Mesendoderm (in vitro differentiated cells): ENCODE results near the gene CSTPP1.
A peak's percentile ranks its signal among the peaks of the same experiment; 100 is the strongest.

Experiments
- DNase-seq: peaks from one replicate; pipeline ENCODE4 v3.0.0; 2013
- H2AK5ac ChIP-seq: 2 replicates; pipeline ENCODE4 v1.6.1; 2013; ENCODE audit warnings: low read length, inconsistent platforms
- H2BK120ac ChIP-seq: 2 replicates; pipeline ENCODE4 v1.6.1; 2013; ENCODE audit warnings: low read depth, mild to moderate bottlenecking, low read length, moderate library complexity, mixed read lengths
- H2BK15ac ChIP-seq: replicated peaks from 2 replicates; pipeline ENCODE4 v1.6.1; 2013; ENCODE audit warnings: low read depth, mild to moderate bottlenecking, moderate library complexity
- H2BK5ac ChIP-seq: 2 replicates; pipeline ENCODE4 v1.6.1; 2013; ENCODE audit warnings: low read length, inconsistent platforms
- H3K18ac ChIP-seq: 2 replicates; pipeline ENCODE4 v1.6.1; 2013; ENCODE audit warnings: mild to moderate bottlenecking, low read length, mixed read lengths
- H3K23ac ChIP-seq: one replicate; pipeline ENCODE4 v1.6.1; 2013; ENCODE audit warnings: low read length
- H3K27ac ChIP-seq: 2 replicates; pipeline ENCODE4 v1.5.1; 2013; ENCODE audit warnings: low read depth, mild to moderate bottlenecking, inconsistent platforms, low read length, moderate library complexity
- H3K27me3 ChIP-seq: 2 replicates; pipeline ENCODE4 v1.6.1; 2013; ENCODE audit warnings: low read length, control low read depth, mild to moderate bottlenecking, inconsistent platforms; ENCODE audit not compliant: insufficient read depth, poor library complexity
- H3K36me3 ChIP-seq: 2 replicates; pipeline ENCODE4 v1.6.1; 2013; ENCODE audit warnings: low read length, inconsistent platforms; ENCODE audit not compliant: control insufficient read depth, insufficient read depth
- H3K4ac ChIP-seq: one replicate; pipeline ENCODE4 v1.6.1; 2013; ENCODE audit warnings: low read depth, mild to moderate bottlenecking, low read length, moderate library complexity
- H3K4me1 ChIP-seq: 2 replicates; pipeline ENCODE4 v1.6.1; 2013; ENCODE audit warnings: low read depth, low read length, inconsistent platforms; ENCODE audit not compliant: control insufficient read depth
- H3K4me2 ChIP-seq: 2 replicates; pipeline ENCODE4 v1.6.1; 2013; ENCODE audit warnings: low read length
- H3K4me3 ChIP-seq: 2 replicates; pipeline ENCODE4 v1.5.1; 2013; ENCODE audit warnings: mild to moderate bottlenecking, low read length
- H3K56ac ChIP-seq: one replicate; pipeline ENCODE4 v1.6.1; 2013; ENCODE audit warnings: low read length
- H3K79me1 ChIP-seq: 2 replicates; pipeline ENCODE4 v1.6.1; 2013; ENCODE audit warnings: low read length, inconsistent platforms
- H3K79me2 ChIP-seq: 2 replicates; pipeline ENCODE4 v1.6.1; 2013; ENCODE audit warnings: mild to moderate bottlenecking, low read length; ENCODE audit not compliant: control insufficient read depth, insufficient read depth
- H3K9ac ChIP-seq: 2 replicates; pipeline ENCODE4 v1.6.1; 2013; ENCODE audit warnings: low read length, inconsistent platforms
- H4K5ac ChIP-seq: one replicate; pipeline ENCODE4 v1.6.1; 2013; ENCODE audit warnings: low read length
- H4K8ac ChIP-seq: one replicate; pipeline ENCODE4 v1.6.1; 2013; ENCODE audit warnings: low read depth, mild to moderate bottlenecking, control low read depth, low read length, moderate library complexity
- WGBS: extraction: QIAGEN DNeasy Blood & Tissue Kit; methylation state at CpG from one replicate; pipeline ENCODE4 v1.1.7; 2013; ENCODE audit warnings: low lambda C conversion rate, missing lambda C conversion rate; ENCODE audit not compliant: insufficient coverage; ENCODE audit errors: extremely low coverage; 5-methylcytosine and 5-hydroxymethylcytosine counted together

Gene CSTPP1

GRCh38 chr11:47000033-47000432, 63.5 kb downstream of the CSTPP1 start:
- peaks cover 3% of the 10 kb centered on the region for H3K79me1 ChIP-seq
- no peak for DNase-seq
- peaks cover 4% of the 10 kb centered on the region for H3K4me1 ChIP-seq
- no peaks in the 10 kb centered on the region for H3K79me2 ChIP-seq
- whole genome bisulfite sequencing = no CpG with 5 or more reads among the region's 2 CpGs
- H2AK5ac ChIP-seq = no peak overlapping the region
- H3K23ac ChIP-seq = no peak overlapping the region
- no peak overlapping the region for H3K56ac ChIP-seq
- no peak overlapping the region for H4K5ac ChIP-seq
- H3K4ac ChIP-seq = no peak overlapping the region
- no peak overlapping the region for H2BK15ac ChIP-seq
- H3K36me3 ChIP-seq = no peaks in the 10 kb centered on the region
- H3K27me3 ChIP-seq = no peaks in the 10 kb centered on the region
- H3K18ac ChIP-seq = no peak overlapping the region
- H3K4me2 ChIP-seq = no peak overlapping the region
- H2BK5ac ChIP-seq = no peak overlapping the region
- no peak overlapping the region for H3K4me3 ChIP-seq
- H2BK120ac ChIP-seq = no peak overlapping the region
- no peak overlapping the region for H3K27ac ChIP-seq
- H3K9ac ChIP-seq = no peak overlapping the region
- no peak overlapping the region for H4K8ac ChIP-seq

GRCh38 chr11:47001781-47002181, 65.2 kb downstream of the CSTPP1 start:
- Histone ChIP-seq H3K27me3 (no peaks in the 10 kb centered on the region), H3K23ac (no peak overlapping the region), H3K18ac (no peak overlapping the region), H3K79me1 (peaks cover 3% of the 10 kb centered on the region), H3K36me3 (no peaks in the 10 kb centered on the region), H3K4me2 (no peak overlapping the region), H3K4me1 (peaks cover 4% of the 10 kb centered on the region), H3K4me3 (no peak overlapping the region), H2BK15ac (no peak overlapping the region), H2BK120ac (no peak overlapping the region), H4K8ac (peak overlapping the region; percentile 86), H3K9ac (no peak overlapping the region), H3K79me2 (no peaks in the 10 kb centered on the region), H2BK5ac (no peak overlapping the region), H4K5ac (no peak overlapping the region), H3K56ac (no peak overlapping the region), H3K27ac (no peak overlapping the region), H3K4ac (no peak overlapping the region), H2AK5ac (no peak overlapping the region)
- no CpG with 5 or more reads among the region's 3 CpGs for WGBS
- DNase-seq = peak; percentile 67

GRCh38 chr11:47002390-47002789, 65.8 kb downstream of the CSTPP1 start:
- Histone ChIP-seq H3K79me2 (no peaks in the 10 kb centered on the region), H4K8ac (no peak overlapping the region), H3K4ac (no peak overlapping the region), H3K9ac (no peak overlapping the region), H3K18ac (no peak overlapping the region), H2AK5ac (no peak overlapping the region), H3K79me1 (peaks cover 3% of the 10 kb centered on the region), H3K27me3 (no peaks in the 10 kb centered on the region), H3K23ac (no peak overlapping the region), H2BK120ac (no peak overlapping the region), H4K5ac (no peak overlapping the region), H3K56ac (no peak overlapping the region), H2BK15ac (no peak overlapping the region), H3K4me3 (no peak overlapping the region), H2BK5ac (no peak overlapping the region), H3K36me3 (no peaks in the 10 kb centered on the region), H3K27ac (no peak overlapping the region), H3K4me2 (no peak overlapping the region), H3K4me1 (peaks cover 4% of the 10 kb centered on the region)
- WGBS = no CpG with 5 or more reads among the region's 1 CpG
- DNase-seq = no peak

- no peak overlapping the region for H3K4me3 ChIP-seq
- no peak overlapping the region for H3K23ac ChIP-seq
These were observed 66.8 kb downstream of the CSTPP1 start for GRCh38 chr11:47003180-47003877.

GRCh38 chr11:47004595-47005033, 68.1 kb downstream of the CSTPP1 start:
- Histone ChIP-seq H3K23ac (no peak overlapping the region), H2BK120ac (no peak overlapping the region), H3K4me2 (no peak overlapping the region), H3K36me3 (no peaks in the 10 kb centered on the region), H3K27ac (no peak overlapping the region), H2BK15ac (no peak overlapping the region), H4K8ac (no peak overlapping the region), H3K4me1 (peaks cover 4% of the 10 kb centered on the region), H3K4me3 (no peak overlapping the region), H3K18ac (no peak overlapping the region), H2BK5ac (no peak overlapping the region), H3K27me3 (no peaks in the 10 kb centered on the region), H3K56ac (no peak overlapping the region), H3K79me2 (no peaks in the 10 kb centered on the region), H3K9ac (no peak overlapping the region), H3K4ac (no peak overlapping the region), H3K79me1 (peaks cover 3% of the 10 kb centered on the region), H2AK5ac (no peak overlapping the region), H4K5ac (no peak overlapping the region)
- no peak for DNase-seq

More at GRCh38 chr11:47003180-47003877, 66.8 kb downstream of the CSTPP1 start:
- H3K27me3 ChIP-seq = no peaks in the 10 kb centered on the region
- no peaks in the 10 kb centered on the region for H3K79me2 ChIP-seq
- no peak overlapping the region for H4K8ac ChIP-seq
- no peak overlapping the region for H3K18ac ChIP-seq
- H4K5ac ChIP-seq = no peak overlapping the region
- H3K9ac ChIP-seq = no peak overlapping the region
- no peak overlapping the region for H2AK5ac ChIP-seq
- H3K36me3 ChIP-seq = no peaks in the 10 kb centered on the region
- no peak overlapping the region for H3K27ac ChIP-seq
- H3K56ac ChIP-seq = no peak overlapping the region
- no peak overlapping the region for H3K4me2 ChIP-seq
- H2BK120ac ChIP-seq = no peak overlapping the region
- H2BK5ac ChIP-seq = no peak overlapping the region
- peaks cover 4% of the 10 kb centered on the region for H3K4me1 ChIP-seq
- H2BK15ac ChIP-seq = no peak overlapping the region
- H3K79me1 ChIP-seq = peaks cover 3% of the 10 kb centered on the region
- H3K4ac ChIP-seq = no peak overlapping the region
- DNase-seq = no peak
- no CpG with 5 or more reads among the region's 3 CpGs for WGBS

GRCh38 chr11:47005441-47005840, 68.9 kb downstream of the CSTPP1 start:
- H3K9ac ChIP-seq = no peak overlapping the region
- H3K18ac ChIP-seq = no peak overlapping the region
- H3K4me3 ChIP-seq = no peak overlapping the region
- no peak overlapping the region for H3K27ac ChIP-seq
- no peaks in the 10 kb centered on the region for H3K79me2 ChIP-seq
- H4K5ac ChIP-seq = no peak overlapping the region
- no peak overlapping the region for H3K23ac ChIP-seq
- H2BK120ac ChIP-seq = no peak overlapping the region
- no peak overlapping the region for H4K8ac ChIP-seq
- no peaks in the 10 kb centered on the region for H3K36me3 ChIP-seq
- H3K4me1 ChIP-seq = peaks cover 4% of the 10 kb centered on the region
- no peak overlapping the region for H3K4ac ChIP-seq
- DNase-seq = no peak
- H2AK5ac ChIP-seq = no peak overlapping the region
- H3K56ac ChIP-seq = no peak overlapping the region
- no peak overlapping the region for H2BK15ac ChIP-seq
- H3K79me1 ChIP-seq = peaks cover 1% of the 10 kb centered on the region
- H2BK5ac ChIP-seq = no peak overlapping the region
- H3K4me2 ChIP-seq = no peak overlapping the region
- no peaks in the 10 kb centered on the region for H3K27me3 ChIP-seq
